HL-60 (cell line): Measurements from ENCODE around the gene SNTG2.

Experiments used
- SPI1 ChIP-seq: IDR thresholded peaks from 2 replicates; pipeline ENCODE4 v1.6.1; 2012; ENCODE audit warnings: low read depth, mild to moderate bottlenecking, borderline replicate concordance
- TF ChIP-seq, protein P1 (sequence below): IDR thresholded peaks from one replicate; pipeline ENCODE4 v1.5.1; 2011; ENCODE audit warnings: low read length, control low read depth, inconsistent platforms; ENCODE audit not compliant: insufficient read depth

DNA sequence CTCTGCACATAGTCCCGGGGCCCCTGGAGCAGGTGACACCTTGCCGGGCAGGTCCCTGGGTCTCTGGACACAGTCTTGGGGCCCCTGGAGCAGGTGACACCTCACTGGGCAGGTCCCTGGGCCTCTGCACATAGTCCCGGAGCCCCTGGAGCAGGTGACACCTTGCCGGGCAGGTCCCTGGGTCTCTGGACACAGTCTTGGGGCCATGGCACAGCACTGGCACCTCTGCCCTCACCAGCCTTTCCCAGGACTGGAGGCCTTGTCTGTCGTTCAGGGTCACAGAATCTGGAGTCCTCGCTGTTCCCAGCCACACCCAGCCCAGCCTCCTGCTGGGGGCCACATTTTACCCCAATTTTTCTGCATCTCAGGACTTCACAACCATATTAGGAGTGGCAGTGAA, 464.9 kb downstream of the SNTG2 start:
- TF ChIP-seq, protein P1, sequence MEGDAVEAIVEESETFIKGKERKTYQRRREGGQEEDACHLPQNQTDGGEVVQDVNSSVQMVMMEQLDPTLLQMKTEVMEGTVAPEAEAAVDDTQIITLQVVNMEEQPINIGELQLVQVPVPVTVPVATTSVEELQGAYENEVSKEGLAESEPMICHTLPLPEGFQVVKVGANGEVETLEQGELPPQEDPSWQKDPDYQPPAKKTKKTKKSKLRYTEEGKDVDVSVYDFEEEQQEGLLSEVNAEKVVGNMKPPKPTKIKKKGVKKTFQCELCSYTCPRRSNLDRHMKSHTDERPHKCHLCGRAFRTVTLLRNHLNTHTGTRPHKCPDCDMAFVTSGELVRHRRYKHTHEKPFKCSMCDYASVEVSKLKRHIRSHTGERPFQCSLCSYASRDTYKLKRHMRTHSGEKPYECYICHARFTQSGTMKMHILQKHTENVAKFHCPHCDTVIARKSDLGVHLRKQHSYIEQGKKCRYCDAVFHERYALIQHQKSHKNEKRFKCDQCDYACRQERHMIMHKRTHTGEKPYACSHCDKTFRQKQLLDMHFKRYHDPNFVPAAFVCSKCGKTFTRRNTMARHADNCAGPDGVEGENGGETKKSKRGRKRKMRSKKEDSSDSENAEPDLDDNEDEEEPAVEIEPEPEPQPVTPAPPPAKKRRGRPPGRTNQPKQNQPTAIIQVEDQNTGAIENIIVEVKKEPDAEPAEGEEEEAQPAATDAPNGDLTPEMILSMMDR: no peak
- TF ChIP-seq SPI1: no peak
